A549 (cell line): Measurements from ENCODE around the gene GRK1. TPM values are rescaled to one million over a fixed set of nuclear protein-coding genes. Genes with fewer than 3 reads are reported as not detected.
A peak's percentile ranks its signal among the peaks of the same experiment; 100 is the strongest.

Experiments
- ATAC-seq, 2 experiments: fragments of 200-7000 bp in 1 of 2; fragments of >200 bp in 1 of 2; cut with Nextera tagmentation in 1 of 2; cut with Tn5 transposase in 1 of 2; 3 replicates each; pipeline versions ENCODE4 v1.8.0 to v1.9.1; 2018 to 2020; ENCODE audit warnings: mild to moderate bottlenecking in 1 of 2, moderate library complexity in 1 of 2
- CTCF ChIA-PET: fragments of 300-600 bp; sonication (Branson Sonifier 250); formaldehyde crosslinking; extraction: SDS; loops from one replicate; lab custom pipeline; 2021; ENCODE audit warnings: antibody characterized with exemption, inconsistent platforms; lab: Yijun Ruan, JAX
- POLR2A ChIA-PET: fragments of 350-600 bp; formaldehyde crosslinking; extraction: SDS; loops from one replicate; lab custom pipeline; 2021; ENCODE audit warnings: antibody characterized with exemption, inconsistent platforms; lab: Yijun Ruan, JAX
- DNase-seq, 2 experiments: peaks; one replicate each; pipeline versions ENCODE4 v3.0.0 to v3.0.0-alpha.2; 2011 to 2016; ENCODE audit warnings: low read depth in 1 of 2, low spot score in 1 of 2
- FAIRE-seq: peaks from 2 replicates; lab custom pipeline; 2011; peaks lifted over from hg19 to GRCh38; lab: Jason Lieb, UNC
- H3K27ac ChIP-seq, 2 experiments: fragments of >200 bp; sonication (Bioruptor Twin); formaldehyde crosslinking; 3 replicates each; pipeline ENCODE4 v1.5.1; 2016 to 2017
- H3K4me1 ChIP-seq: fragments of >200 bp; sonication (Bioruptor Twin); formaldehyde crosslinking; 3 replicates; pipeline ENCODE4 v1.6.1; 2016
- H3K4me2 ChIP-seq: fragments of >200 bp; sonication (Bioruptor Twin); formaldehyde crosslinking; 3 replicates; pipeline ENCODE4 v1.6.1; 2016
- H3K4me3 ChIP-seq: fragments of >200 bp; sonication (Bioruptor Twin); formaldehyde crosslinking; 3 replicates; pipeline ENCODE4 v1.5.1; 2016
- H3K9me3 ChIP-seq: fragments of >200 bp; sonication (Bioruptor Twin); formaldehyde crosslinking; 3 replicates; pipeline ENCODE4 v1.6.1; 2016
- BHLHE40 ChIP-seq: IDR thresholded peaks from 2 replicates; pipeline ENCODE4 v1.6.1; 2012; ENCODE audit warnings: low read depth, low read length, inconsistent platforms
- CBX2 ChIP-seq: fragments of 200-600 bp; sonication (generic); IDR thresholded peaks from 2 replicates; pipeline ENCODE4 v1.6.1; 2016; ENCODE audit warnings: low read depth, mild to moderate bottlenecking, borderline replicate concordance
- EHMT2 ChIP-seq: fragments of 200-600 bp; sonication (generic); IDR thresholded peaks from 2 replicates; pipeline ENCODE4 v1.6.1; 2016; ENCODE audit warnings: antibody characterized with exemption, low read depth, mild to moderate bottlenecking, moderate library complexity
- FOSL2 ChIP-seq, 2 experiments: fragments of 450-650 bp in 1 of 2; fragments of >200 bp in 1 of 2; sonication (Bioruptor Twin) in 1 of 2; formaldehyde crosslinking; IDR thresholded peaks; 2 replicates each; pipeline versions ENCODE4 v1.5.0 to v1.6.1; 2016 to 2020; ENCODE audit warnings: mild to moderate bottlenecking in 1 of 2, moderate library complexity in 1 of 2
- FOXS1 ChIP-seq: fragments of 250-450 bp; sonication (Bioruptor Pico); IDR thresholded peaks from 2 replicates; pipeline ENCODE4 v1.5.0; 2020; ENCODE audit warnings: mild to moderate bottlenecking, moderate library complexity
- GATA3 ChIP-seq: IDR thresholded peaks from 2 replicates; pipeline ENCODE4 v1.6.1; 2012; ENCODE audit warnings: borderline replicate concordance
- HDAC2 ChIP-seq: fragments of 200-600 bp; sonication (generic); IDR thresholded peaks from 2 replicates; pipeline ENCODE4 v1.6.1; 2016
- KDM5A ChIP-seq: fragments of 200-600 bp; sonication (generic); IDR thresholded peaks from 2 replicates; pipeline ENCODE4 v1.6.1; 2016; ENCODE audit warnings: antibody characterized with exemption, mild to moderate bottlenecking
- MAZ ChIP-seq: fragments of 150-350 bp; IDR thresholded peaks from 2 replicates; pipeline ENCODE4 v1.6.1; 2014; ENCODE audit warnings: antibody characterized with exemption, low read depth, low read length, borderline replicate concordance
- NR3C1 ChIP-seq: fragments of >200 bp; sonication (Bioruptor Twin); formaldehyde crosslinking; IDR thresholded peaks from 3 replicates; pipeline ENCODE4 v1.6.1; 2017
- PBX3 ChIP-seq: IDR thresholded peaks from 2 replicates; pipeline ENCODE4 v1.6.1; 2012
- PHF8 ChIP-seq: fragments of 200-600 bp; sonication (generic); IDR thresholded peaks from 2 replicates; pipeline ENCODE4 v1.6.1; 2016; ENCODE audit warnings: low read depth, mild to moderate bottlenecking, antibody characterized with exemption, moderate library complexity, borderline replicate concordance
- RCOR1 ChIP-seq: fragments of 150-350 bp; IDR thresholded peaks from 2 replicates; pipeline ENCODE4 v1.6.1; 2014; ENCODE audit warnings: antibody characterized with exemption, low read length, low read depth
- RFX5 ChIP-seq: fragments of 450-650 bp; IDR thresholded peaks from 2 replicates; pipeline ENCODE4 v1.7.1; 2014; ENCODE audit warnings: antibody characterized with exemption, mild to moderate bottlenecking, moderate library complexity
- TP53 ChIP-seq: fragments of 250-450 bp; sonication (Bioruptor Pico); IDR thresholded peaks from 2 replicates; pipeline ENCODE4 v1.5.0; 2021; ENCODE audit warnings: mild to moderate bottlenecking, moderate library complexity
- ZC3H11A ChIP-seq: fragments of 450-650 bp; IDR thresholded peaks from 2 replicates; pipeline ENCODE4 v1.6.1; 2014; ENCODE audit warnings: antibody characterized with exemption, mild to moderate bottlenecking
- ZNF302 ChIP-seq: fragments of 250-450 bp; sonication (Bioruptor Pico); IDR thresholded peaks from 2 replicates; pipeline ENCODE4 v1.9.0; 2021; ENCODE audit warnings: inconsistent platforms, mild to moderate bottlenecking, moderate library complexity
- WGBS: methylation state at CpG from one replicate; pipeline ENCODE4 v1.1.6; 2017; ENCODE audit errors: missing lambda C conversion rate; 5-methylcytosine and 5-hydroxymethylcytosine counted together
- polyA plus RNA-seq, 4 experiments: library from polyadenylated mRNA; depleted of rRNA in 3 of 4; stranded (reverse); fragments of >200 nt; fragmentation: RNase III in 1 of 4; extraction: RNeasy Plus Mini Kit Qiagen cat#74134 plus additional on column Dnase treatment in 1 of 4; gene quantifications; 2 replicates in 3 of 4; 3 replicates in 1 of 4; pipeline ENCODE4 v1.2.3, GENCODE V29; 2011 to 2017
- TF ChIP-seq, protein P1 (sequence below): IDR thresholded peaks from 2 replicates; pipeline ENCODE4 v1.6.1; 2012; ENCODE audit warnings: low read depth, borderline replicate concordance
- TF ChIP-seq, protein P2 (sequence below): IDR thresholded peaks from 2 replicates; pipeline ENCODE4 v1.6.1; 2012
- TF ChIP-seq, protein P3 (sequence below): fragments of 150-350 bp; IDR thresholded peaks from 2 replicates; pipeline ENCODE4 v1.6.1; 2014; ENCODE audit warnings: low read depth, mild to moderate bottlenecking, low read length

GRK1 gene
- polyA plus RNA-seq, 2 of the 4 experiments (the other 2 are of a cell fraction), result not detected

- Histone ChIP-seq H3K9me3 (peaks cover 20% of the 10 kb centered on the region), H3K4me3 (no peak overlapping the region), H3K4me2 (peak overlapping the region; percentile 34), H3K27ac (peak overlapping the region; percentile 36 to 74; a peak in 4 of 6 replicates), H3K4me1 (peaks cover 9% of the 10 kb centered on the region)
- ATAC-seq (peak; percentile 77 to 78), DNase-seq (peak; percentile 5 to 79), FAIRE-seq (no peak)
- POLR2A ChIA-PET, result no interaction called here
- CTCF ChIA-PET, result interaction anchor here (1.6 kb wide), 1 partner anchor 11 kb away, joined by 4 read pairs; no protein-coding TSS in a partner anchor
- no peak for TF ChIP-seq MAZ
- TF ChIP-seq ZNF302 (CRISPR knock-in tag), result no peak
- TF ChIP-seq, protein P1, sequence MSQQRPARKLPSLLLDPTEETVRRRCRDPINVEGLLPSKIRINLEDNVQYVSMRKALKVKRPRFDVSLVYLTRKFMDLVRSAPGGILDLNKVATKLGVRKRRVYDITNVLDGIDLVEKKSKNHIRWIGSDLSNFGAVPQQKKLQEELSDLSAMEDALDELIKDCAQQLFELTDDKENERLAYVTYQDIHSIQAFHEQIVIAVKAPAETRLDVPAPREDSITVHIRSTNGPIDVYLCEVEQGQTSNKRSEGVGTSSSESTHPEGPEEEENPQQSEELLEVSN, result peak; percentile 96
- no peak for TF ChIP-seq RFX5
- TF ChIP-seq HDAC2, result no peak
- no peak for TF ChIP-seq FOSL2 (IDR thresholded peaks at IDR 0.05)
- 0 out of 2 replicates have a peak, but pooled peaks have one; percentile 32 for TF ChIP-seq FOSL2 (CRISPR knock-in tag; IDR thresholded peaks at IDR 0.05)
- TF ChIP-seq, protein P2, sequence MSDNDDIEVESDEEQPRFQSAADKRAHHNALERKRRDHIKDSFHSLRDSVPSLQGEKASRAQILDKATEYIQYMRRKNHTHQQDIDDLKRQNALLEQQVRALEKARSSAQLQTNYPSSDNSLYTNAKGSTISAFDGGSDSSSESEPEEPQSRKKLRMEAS, result peak; percentile 94
- WGBS, result 70% methylated on average over 35 of the region's 42 CpGs
Measured at GRCh38 chr13:113647351-113648215, 19.4 kb upstream of the GRK1 start.

DNA sequence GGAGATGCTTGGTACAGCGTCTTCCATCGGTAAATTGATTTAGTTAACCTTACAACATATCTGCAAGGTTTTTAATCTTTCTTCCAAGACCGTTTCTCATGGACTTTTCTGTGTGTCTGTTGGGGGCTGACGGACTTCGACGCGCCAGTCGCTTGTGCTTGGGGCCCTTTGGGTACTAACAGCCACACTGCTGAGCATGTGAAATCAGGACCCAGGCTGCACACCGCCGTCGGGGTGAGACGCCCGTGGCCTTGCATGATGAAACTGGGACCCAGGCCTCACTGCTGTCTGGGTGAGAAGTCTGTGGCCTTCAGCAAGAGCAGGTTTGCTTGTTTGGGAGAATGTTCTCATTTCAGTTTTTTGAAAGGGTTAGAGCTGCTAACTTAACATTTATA lies 18.8 kb upstream of the GRK1 start:
- TF ChIP-seq CBX2 (no peak), FOSL2 (IDR thresholded peaks at IDR 0.05) (no peak), FOSL2 (CRISPR knock-in tag; IDR thresholded peaks at IDR 0.05) (no peak), PBX3 (no peak), ZC3H11A (no peak), FOXS1 (CRISPR knock-in tag) (no peak), PHF8 (no peak), RCOR1 (no peak), KDM5A (no peak), NR3C1 (no peak), GATA3 (no peak), EHMT2 (no peak), BHLHE40 (no peak)
- TF ChIP-seq, protein P3, sequence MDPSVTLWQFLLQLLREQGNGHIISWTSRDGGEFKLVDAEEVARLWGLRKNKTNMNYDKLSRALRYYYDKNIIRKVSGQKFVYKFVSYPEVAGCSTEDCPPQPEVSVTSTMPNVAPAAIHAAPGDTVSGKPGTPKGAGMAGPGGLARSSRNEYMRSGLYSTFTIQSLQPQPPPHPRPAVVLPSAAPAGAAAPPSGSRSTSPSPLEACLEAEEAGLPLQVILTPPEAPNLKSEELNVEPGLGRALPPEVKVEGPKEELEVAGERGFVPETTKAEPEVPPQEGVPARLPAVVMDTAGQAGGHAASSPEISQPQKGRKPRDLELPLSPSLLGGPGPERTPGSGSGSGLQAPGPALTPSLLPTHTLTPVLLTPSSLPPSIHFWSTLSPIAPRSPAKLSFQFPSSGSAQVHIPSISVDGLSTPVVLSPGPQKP, result no peak
- POLR2A ChIA-PET, result no interaction called here
- CTCF ChIA-PET, result no interaction called here
- ATAC-seq (no peak), FAIRE-seq (no peak), DNase-seq (no peak)
- Histone ChIP-seq H3K4me2 (no peak overlapping the region), H3K4me1 (peaks cover 9% of the 10 kb centered on the region), H3K27ac (no peak overlapping the region; a peak in 1 of 6 replicates), H3K9me3 (peaks cover 17% of the 10 kb centered on the region), H3K4me3 (no peak overlapping the region)
- 95% methylated on average over 13 of the region's 13 CpGs for WGBS

DNA sequence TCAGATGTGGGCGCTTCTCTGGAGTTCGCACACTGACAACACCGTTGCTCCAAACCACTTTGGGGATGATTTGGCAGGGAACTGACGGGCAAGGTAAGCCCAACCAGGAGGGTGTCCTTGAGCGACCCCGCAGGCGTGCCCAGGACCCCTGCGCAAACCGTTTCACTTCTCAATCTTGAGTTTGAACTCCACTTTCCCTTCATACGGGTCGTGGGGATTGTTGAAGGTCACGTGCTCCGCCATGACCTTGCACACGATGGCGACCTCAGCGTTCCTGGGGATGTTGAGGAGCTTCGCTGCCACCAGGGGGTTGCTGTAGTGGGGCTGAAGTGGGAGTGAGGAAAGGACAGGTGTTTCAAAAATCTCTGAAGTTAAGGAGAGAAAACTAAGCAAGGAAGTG lies 17.8 kb upstream of the GRK1 start:
- no peak for TF ChIP-seq TP53 (CRISPR knock-in tag)
- 87% methylated on average over 17 of the region's 17 CpGs for WGBS
- Histone ChIP-seq H3K4me1 (peaks cover 9% of the 10 kb centered on the region), H3K9me3 (peaks cover 15% of the 10 kb centered on the region), H3K4me3 (no peak overlapping the region), H3K4me2 (no peak overlapping the region), H3K27ac (no peak overlapping the region)
- CTCF ChIA-PET, result no interaction called here
- ATAC-seq (no peak), DNase-seq (no peak), FAIRE-seq (no peak)
- POLR2A ChIA-PET, result no interaction called here
